ENCODE results near the gene MESD.

- no peak for TF ChIP-seq CTCF (IDR thresholded peaks at IDR 0.05)
- TF ChIP-seq POLR2A (IDR thresholded peaks at IDR 0.05) = no peak
Observed at GRCh38 chr15:81003097-81003350, 13.4 kb upstream of the MESD start.

All from right lobe of liver (tissue), 4 donors.